Left lung (tissue), 14 donors: ENCODE measurements around the gene MKS1. TPM values are rescaled to one million over a fixed set of nuclear protein-coding genes. Genes with fewer than 3 reads are reported as not detected.

Experiments used
- ATAC-seq: fragments of 200-7000 bp; cut with Tn5 transposase; one replicate; pipeline ENCODE4 v1.9.1; 2020; ENCODE audit warnings: moderate library complexity
- DNase-seq, 4 donors: peaks; one replicate each; pipeline ENCODE4 v3.0.0-alpha.2; 2013 to 2020
- H3K27ac ChIP-seq, 2 donors: fragments of 200-600 bp; sonication (generic) in 1 of 2; one replicate each; pipeline versions ENCODE4 v1.5.0 to v1.8.0; 2020 to 2021
- H3K27me3 ChIP-seq, 2 donors: fragments of 200-600 bp; sonication (generic) in 1 of 2; one replicate each; pipeline versions ENCODE4 v1.5.0 to v1.8.0; 2020 to 2021
- H3K36me3 ChIP-seq, 2 donors: fragments of 200-600 bp; sonication (generic) in 1 of 2; one replicate each; pipeline versions ENCODE4 v1.5.0 to v1.8.0; 2020 to 2021
- H3K4me1 ChIP-seq, 2 donors: fragments of 200-600 bp; one replicate each; pipeline ENCODE4 v1.8.0; 2021
- H3K4me3 ChIP-seq, 2 donors: fragments of 200-600 bp; sonication (generic) in 1 of 2; one replicate each; pipeline versions ENCODE4 v1.5.0 to v1.8.0; 2020 to 2021; ENCODE audit warnings: mild to moderate bottlenecking in 1 of 2
- H3K9me3 ChIP-seq, 2 donors: fragments of 200-600 bp; sonication (generic) in 1 of 2; one replicate each; pipeline versions ENCODE4 v1.5.0 to v1.8.0; 2020 to 2021
- CTCF ChIP-seq, 2 donors: fragments of 200-600 bp; sonication (generic) in 1 of 2; IDR thresholded peaks; one replicate each; pipeline versions ENCODE4 v1.5.0 to v1.8.0; 2021; ENCODE audit warnings: antibody characterized with exemption in 2 of 2
- intact Hi-C, 2 donors: fragments of 100-400 bp; cut with DNase I; formaldehyde crosslinking; loops; one replicate each; pipeline versions ENCODE4 v1.11.2 to v1.14.2; 2022
- long read RNA-seq, 12 donors: library from polyadenylated mRNA in 2 of 12; unstranded in 2 of 12; transcript quantifications; one replicate each; pipeline ENCODE4 v2.0.0 and lab custom pipeline, GENCODE V29; 2019 to 2026
- polyA plus RNA-seq, 6 donors: library from polyadenylated mRNA; unstranded; fragments of 120-200 nt; gene quantifications; one replicate each; pipeline ENCODE4 v1.2.1, GENCODE V29; 2013; ENCODE audit not compliant: insufficient read length in 6 of 6
- total RNA-seq, 2 donors: library from RNA; stranded (reverse); fragmentation: NEBNext Ultra II Directional; extraction: Animal tissue kit (Norgen Biotek cat#: 25700); gene quantifications; one replicate each; pipeline ENCODE4 v1.2.1, GENCODE V29; 2021
- donor health status: DM: no; HTN: yes; CAD: no.
- donor health status: DM: no; HTN: no; CAD: no.

The MKS1 gene
- total RNA-seq (10 to 100 TPM; 16.4 to 19.4 TPM), polyA plus RNA-seq (10 to 100 TPM; 35.5 to 46.8 (median 38.9) TPM)
- long read RNA-seq, donor 1, partial matches to known transcripts: 0 of 6 reads
- long read RNA-seq, donor 1, other reads (novel, unspliced or antisense): 0 of 6 reads
- long read RNA-seq, donor 2, transcript MKS1-202 (18 exons, 2,397 nt): major isoform, 5 of 9 reads
- long read RNA-seq, donor 2, partial matches to known transcripts: 0 of 9 reads
- long read RNA-seq, donor 2, other reads (novel, unspliced or antisense): 0 of 9 reads
- long read RNA-seq, donor 3, partial matches to known transcripts: 0 of 5 reads
- long read RNA-seq, donor 3, other reads (novel, unspliced or antisense): 0 of 5 reads
- long read RNA-seq, donor 4, partial matches to known transcripts: 2 of 7 reads
- long read RNA-seq, donor 4, other reads (novel, unspliced or antisense): 3 of 7 reads
- long read RNA-seq, donor 5, partial matches to known transcripts: 0 of 2 reads
- long read RNA-seq, donor 5, other reads (novel, unspliced or antisense): 0 of 2 reads
- long read RNA-seq, donor 6, partial matches to known transcripts: 5 of 8 reads
- long read RNA-seq, donor 6, other reads (novel, unspliced or antisense): 0 of 8 reads
- long read RNA-seq, donor 7, transcript MKS1-202 (18 exons, 2,397 nt): major isoform, 5 of 7 reads
- long read RNA-seq, donor 7, partial matches to known transcripts: 0 of 7 reads
- long read RNA-seq, donor 7, other reads (novel, unspliced or antisense): 0 of 7 reads
- long read RNA-seq, donor 8, partial matches to known transcripts: 0 of 4 reads
- long read RNA-seq, donor 8, other reads (novel, unspliced or antisense): 0 of 4 reads
- long read RNA-seq, donor 9: 0 reads
- long read RNA-seq, donor 10, transcript MKS1-202 (18 exons, 2,397 nt): major isoform, 9 of 15 reads
- long read RNA-seq, donor 10, partial matches to known transcripts: 0 of 15 reads
- long read RNA-seq, donor 10, other reads (novel, unspliced or antisense): 6 of 15 reads
- long read RNA-seq, donor 11: 0 reads
- long read RNA-seq, donor 12, partial matches to known transcripts: 0 of 7 reads
- long read RNA-seq, donor 12, other reads (novel, unspliced or antisense): 0 of 7 reads

- H3K27me3 ChIP-seq: no peaks in the 10 kb centered on the region
- no peaks in the 10 kb centered on the region for H3K9me3 ChIP-seq
- peak; percentile 99 for ATAC-seq
- peaks cover 0 to 7% of the 10 kb centered on the region in 2 donors for H3K4me1 ChIP-seq
- peak; percentile 90 to 98 (median 95) for DNase-seq
- TF ChIP-seq CTCF (IDR thresholded peaks at IDR 0.05): peak; percentile 51 to 86
- peak within 1 kb of the TSS; percentile 57 to 62 for H3K4me3 ChIP-seq
- peaks cover 0 to 3% of the 10 kb centered on the region in 2 donors for H3K36me3 ChIP-seq
- intact Hi-C loops: no loop called here
- peak within 1 kb of the TSS; percentile 66 to 81 for H3K27ac ChIP-seq
Observed at GRCh38 chr17:58219007-58219788, at the start of gene MKS1. TSS of gene MKS1 (minus strand) at chr17:58219255. CDS start at chr17:58219230, 25 bp downstream.

- intact Hi-C loops: no loop called here
- DNase-seq (no peak), ATAC-seq (no peak)
- H3K4me3 ChIP-seq: no peak overlapping the region
- H3K4me1 ChIP-seq: no peaks in the 10 kb centered on the region
- peaks cover 0 to 49% of the 10 kb centered on the region in 2 donors for H3K27me3 ChIP-seq
- H3K36me3 ChIP-seq: no peaks in the 10 kb centered on the region
- no peak for TF ChIP-seq CTCF (IDR thresholded peaks at IDR 0.05)
- H3K27ac ChIP-seq: no peak overlapping the region
- H3K9me3 ChIP-seq: no peaks in the 10 kb centered on the region
Observed at GRCh38 chr17:58268326-58268725, 49.3 kb upstream of the MKS1 start.

- H3K36me3 ChIP-seq: no peaks in the 10 kb centered on the region
- H3K27me3 ChIP-seq: peaks cover 0 to 48% of the 10 kb centered on the region in 2 donors
- DNase-seq (no peak), ATAC-seq (no peak)
- H3K4me3 ChIP-seq: no peak overlapping the region
- H3K4me1 ChIP-seq: no peaks in the 10 kb centered on the region
- no peak overlapping the region for H3K27ac ChIP-seq
- TF ChIP-seq CTCF (IDR thresholded peaks at IDR 0.05): no peak
- no peaks in the 10 kb centered on the region for H3K9me3 ChIP-seq
- intact Hi-C loops: no loop called here
Observed at GRCh38 chr17:58267347-58268324, 48.6 kb upstream of the MKS1 start.
